Astrocyte (in vitro differentiated cells and primary cell): Measurements from ENCODE around the gene PCDHB7. TPM values are rescaled to one million over a fixed set of nuclear protein-coding genes. Genes with fewer than 3 reads are reported as not detected.
"Not testable (repeated sequence)": the region's sequence is repeated elsewhere in the genome, so short reads cannot be mapped to it uniquely, and the experiment has no call there.

Experiments used
- DNase-seq: peaks from one replicate; pipeline ENCODE4 v3.0.0-alpha.2; 2010; ENCODE audit warnings: low read depth
- FAIRE-seq: peaks from 2 replicates; lab custom pipeline; 2011; peaks lifted over from hg19 to GRCh38; lab: Jason Lieb, UNC
- H2AFZ ChIP-seq: 2 replicates; pipeline ENCODE4 v1.6.0; 2012; ENCODE audit warnings: low read depth, low read length, inconsistent platforms
- H3K27ac ChIP-seq: 2 replicates; pipeline ENCODE4 v1.5.1; 2011; ENCODE audit warnings: low read depth, low read length, inconsistent platforms
- H3K27me3 ChIP-seq: 2 replicates; pipeline ENCODE4 v1.6.0; 2011; ENCODE audit warnings: low read length, inconsistent platforms; ENCODE audit not compliant: insufficient read depth
- H3K36me3 ChIP-seq: 2 replicates; pipeline ENCODE4 v1.5.1; 2011; ENCODE audit warnings: low read length, inconsistent platforms; ENCODE audit not compliant: insufficient read depth
- H3K4me1 ChIP-seq: 2 replicates; pipeline ENCODE4 v1.5.1; 2011; ENCODE audit warnings: low read length, inconsistent platforms; ENCODE audit not compliant: insufficient read depth
- H3K4me2 ChIP-seq: 2 replicates; pipeline ENCODE4 v1.6.0; 2012; ENCODE audit warnings: low read length, inconsistent platforms
- H3K4me3 ChIP-seq: 2 replicates; pipeline ENCODE4 v1.5.1; 2011; ENCODE audit warnings: low read depth, mild to moderate bottlenecking, low read length, inconsistent platforms; ENCODE audit not compliant: insufficient read depth
- H3K79me2 ChIP-seq: 2 replicates; pipeline ENCODE4 v1.6.0; 2012; ENCODE audit warnings: mild to moderate bottlenecking, low read length, inconsistent platforms; ENCODE audit not compliant: insufficient read depth
- H3K9ac ChIP-seq: 2 replicates; pipeline ENCODE4 v1.6.0; 2012; ENCODE audit warnings: mild to moderate bottlenecking, low read length, inconsistent platforms
- H3K9me3 ChIP-seq: 2 replicates; pipeline ENCODE4 v1.5.1; 2012; ENCODE audit warnings: low read depth, mild to moderate bottlenecking, low read length, inconsistent platforms; ENCODE audit not compliant: insufficient read depth
- H4K20me1 ChIP-seq: 2 replicates; pipeline ENCODE4 v1.6.0; 2012; ENCODE audit warnings: low read length, inconsistent platforms; ENCODE audit not compliant: insufficient read depth
- H3K27ac Mint-ChIP-seq: one replicate; pipeline ENCODE4 v1.8.0; 2021; ENCODE audit warnings: mild to moderate bottlenecking, mixed read lengths; ENCODE audit not compliant: unreplicated experiment
- H3K27me3 Mint-ChIP-seq: one replicate; pipeline ENCODE4 v1.8.0; 2021; ENCODE audit warnings: low read depth, mixed read lengths; ENCODE audit not compliant: unreplicated experiment
- H3K36me3 Mint-ChIP-seq: one replicate; pipeline ENCODE4 v1.8.0; 2021; ENCODE audit warnings: low read depth, mixed read lengths; ENCODE audit not compliant: unreplicated experiment
- H3K4me1 Mint-ChIP-seq: one replicate; pipeline ENCODE4 v1.8.0; 2021; ENCODE audit warnings: low read depth, mixed read lengths; ENCODE audit not compliant: unreplicated experiment
- H3K4me3 Mint-ChIP-seq: one replicate; pipeline ENCODE4 v1.8.0; 2021; ENCODE audit warnings: mild to moderate bottlenecking, moderate library complexity, mixed read lengths; ENCODE audit not compliant: unreplicated experiment
- H3K9me3 Mint-ChIP-seq: one replicate; pipeline ENCODE4 v1.8.0; 2021; ENCODE audit warnings: mild to moderate bottlenecking, mixed read lengths; ENCODE audit not compliant: unreplicated experiment
- EZH2 ChIP-seq: IDR thresholded peaks from 2 replicates; pipeline ENCODE4 v1.6.1; 2012; ENCODE audit warnings: mild to moderate bottlenecking, low read length, inconsistent platforms; ENCODE audit not compliant: insufficient read depth
- total RNA-seq: library from RNA; stranded (reverse); gene quantifications from 2 replicates; pipeline ENCODE4 v1.2.1, GENCODE V29; 2021
- TF ChIP-seq, protein P1 (sequence below): IDR thresholded peaks from 2 replicates; pipeline ENCODE4 v1.5.1; 2011; ENCODE audit warnings: low read depth, mild to moderate bottlenecking, inconsistent platforms, low read length, moderate library complexity; ENCODE audit not compliant: insufficient read depth

The PCDHB7 gene
- total RNA-seq, 1 donor from 2014 or later: 1.0 TPM

DNA sequence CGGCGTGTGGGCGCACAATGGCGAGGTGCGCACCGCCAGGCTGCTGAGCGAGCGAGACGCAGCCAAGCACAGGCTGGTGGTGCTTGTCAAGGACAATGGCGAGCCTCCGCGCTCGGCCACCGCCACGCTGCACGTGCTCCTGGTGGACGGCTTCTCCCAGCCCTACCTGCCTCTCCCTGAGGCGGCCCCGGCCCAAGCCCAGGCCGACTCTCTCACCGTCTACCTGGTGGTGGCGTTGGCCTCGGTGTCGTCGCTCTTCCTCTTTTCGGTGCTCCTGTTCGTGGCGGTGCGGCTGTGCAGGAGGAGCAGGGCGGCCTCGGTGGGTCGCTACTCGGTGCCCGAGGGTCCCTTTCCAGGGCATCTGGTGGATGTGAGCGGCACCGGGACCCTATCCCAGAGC is 20.3 kb upstream of the PCDHB7 start:
- H3K27me3 Mint-ChIP-seq, H3K79me2 ChIP-seq, H4K20me1 ChIP-seq, H3K4me1 ChIP-seq, H3K4me2 ChIP-seq, H3K9ac ChIP-seq, H3K27me3 ChIP-seq, H3K27ac ChIP-seq, H3K27ac Mint-ChIP-seq, H3K36me3 ChIP-seq, H3K4me3 ChIP-seq, FAIRE-seq, H3K4me3 Mint-ChIP-seq, DNase-seq, H2AFZ ChIP-seq, H3K4me1 Mint-ChIP-seq: not testable (repeated sequence)
- H3K9me3 ChIP-seq: peaks cover 18% of the 10 kb centered on the region
- Mint-ChIP-seq H3K36me3 (peaks cover 13% of the 10 kb centered on the region), H3K9me3 (peaks cover 23% of the 10 kb centered on the region)

DNA sequence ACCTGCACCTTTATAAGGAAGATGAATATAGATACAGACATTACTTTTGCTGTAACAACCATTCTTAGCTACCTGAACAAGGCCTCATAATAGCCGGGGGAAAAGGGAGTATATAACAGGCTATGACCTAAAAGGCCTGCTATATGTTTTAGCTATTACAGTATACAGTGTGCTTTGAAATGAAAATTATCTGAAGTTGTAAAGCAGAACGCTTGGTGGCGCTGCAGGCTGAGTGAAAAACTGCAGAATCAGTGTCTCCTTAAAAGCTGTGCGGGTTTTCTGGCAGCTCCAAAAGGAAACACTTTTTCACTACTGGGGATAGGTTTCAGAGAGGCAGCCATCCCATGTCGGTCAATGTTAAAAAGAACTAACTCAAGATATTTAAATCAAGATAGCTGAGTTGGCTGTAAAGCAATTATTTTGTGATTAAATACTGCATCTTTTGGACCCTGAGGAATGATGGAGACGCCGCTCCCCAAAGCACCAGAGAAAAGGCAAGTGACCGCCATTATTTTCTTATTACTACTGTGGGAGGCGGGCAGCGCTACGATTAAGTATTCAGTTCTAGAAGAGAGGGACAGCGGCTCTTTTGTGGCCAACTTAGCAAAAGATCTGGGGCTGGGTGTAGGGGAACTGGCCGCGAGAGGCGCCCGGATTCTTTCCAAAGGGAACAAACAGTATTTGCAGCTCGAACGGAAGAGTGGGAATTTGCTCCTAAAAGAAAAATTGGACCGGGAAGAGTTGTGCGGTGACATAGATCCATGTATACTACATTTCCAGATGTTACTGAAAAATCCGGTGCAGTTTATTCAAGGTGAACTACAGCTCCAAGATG is 16.7 kb upstream of the PCDHB7 start:
- peaks cover 25% of the 10 kb centered on the region for H3K9me3 Mint-ChIP-seq
- Histone ChIP-seq H3K79me2 (no peaks in the 10 kb centered on the region), H3K4me2 (no peak overlapping the region), H3K4me1 (no peaks in the 10 kb centered on the region), H3K4me3 (no peak overlapping the region), H3K36me3 (no peaks in the 10 kb centered on the region), H4K20me1 (no peaks in the 10 kb centered on the region), H3K9ac (no peak overlapping the region), H3K27ac (no peak overlapping the region), H3K9me3 (peaks cover 15% of the 10 kb centered on the region), H2AFZ (no peak overlapping the region), H3K27me3 (no peaks in the 10 kb centered on the region)
- no peak overlapping the region for H3K4me3 Mint-ChIP-seq
- H3K27ac Mint-ChIP-seq: no peak overlapping the region
- DNase-seq (no peak), FAIRE-seq (no peak)
- H3K4me1 Mint-ChIP-seq: no peaks in the 10 kb centered on the region
- H3K36me3 Mint-ChIP-seq: peaks cover 13% of the 10 kb centered on the region
- TF ChIP-seq, protein P1, sequence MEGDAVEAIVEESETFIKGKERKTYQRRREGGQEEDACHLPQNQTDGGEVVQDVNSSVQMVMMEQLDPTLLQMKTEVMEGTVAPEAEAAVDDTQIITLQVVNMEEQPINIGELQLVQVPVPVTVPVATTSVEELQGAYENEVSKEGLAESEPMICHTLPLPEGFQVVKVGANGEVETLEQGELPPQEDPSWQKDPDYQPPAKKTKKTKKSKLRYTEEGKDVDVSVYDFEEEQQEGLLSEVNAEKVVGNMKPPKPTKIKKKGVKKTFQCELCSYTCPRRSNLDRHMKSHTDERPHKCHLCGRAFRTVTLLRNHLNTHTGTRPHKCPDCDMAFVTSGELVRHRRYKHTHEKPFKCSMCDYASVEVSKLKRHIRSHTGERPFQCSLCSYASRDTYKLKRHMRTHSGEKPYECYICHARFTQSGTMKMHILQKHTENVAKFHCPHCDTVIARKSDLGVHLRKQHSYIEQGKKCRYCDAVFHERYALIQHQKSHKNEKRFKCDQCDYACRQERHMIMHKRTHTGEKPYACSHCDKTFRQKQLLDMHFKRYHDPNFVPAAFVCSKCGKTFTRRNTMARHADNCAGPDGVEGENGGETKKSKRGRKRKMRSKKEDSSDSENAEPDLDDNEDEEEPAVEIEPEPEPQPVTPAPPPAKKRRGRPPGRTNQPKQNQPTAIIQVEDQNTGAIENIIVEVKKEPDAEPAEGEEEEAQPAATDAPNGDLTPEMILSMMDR: no peak
- TF ChIP-seq EZH2: no peak
- H3K27me3 Mint-ChIP-seq: no peaks in the 10 kb centered on the region

DNA sequence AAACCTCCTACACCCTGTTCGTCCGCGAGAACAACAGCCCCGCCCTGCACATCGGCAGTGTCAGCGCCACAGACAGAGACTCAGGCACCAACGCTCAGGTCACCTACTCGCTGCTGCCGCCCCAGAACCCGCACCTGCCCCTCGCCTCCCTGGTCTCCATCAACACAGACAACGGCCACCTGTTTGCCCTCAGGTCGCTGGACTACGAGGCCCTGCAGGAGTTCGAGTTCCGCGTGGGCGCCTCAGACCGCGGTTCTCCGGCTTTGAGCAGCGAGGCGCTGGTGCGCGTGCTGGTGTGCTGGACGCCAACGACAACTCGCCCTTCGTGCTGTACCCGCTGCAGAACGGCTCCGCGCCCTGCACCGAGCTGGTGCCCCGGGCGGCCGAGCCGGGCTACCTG is 15.1 kb upstream of the PCDHB7 start:
- not testable (repeated sequence) for H3K9ac ChIP-seq

DNA sequence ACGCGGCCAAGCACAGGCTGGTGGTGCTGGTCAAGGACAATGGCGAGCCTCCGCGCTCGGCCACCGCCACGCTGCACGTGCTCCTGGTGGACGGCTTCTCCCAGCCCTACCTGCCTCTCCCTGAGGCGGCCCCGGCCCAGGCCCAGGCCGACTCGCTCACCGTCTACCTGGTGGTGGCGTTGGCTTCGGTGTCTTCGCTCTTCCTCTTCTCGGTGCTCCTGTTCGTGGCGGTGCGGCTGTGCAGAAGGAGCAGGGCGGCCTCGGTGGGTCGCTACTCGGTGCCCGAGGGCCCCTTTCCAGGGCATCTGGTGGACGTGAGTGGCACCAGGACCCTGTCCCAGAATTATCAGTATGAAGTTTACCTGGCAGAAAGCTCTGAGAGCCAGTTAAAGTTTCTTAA is 14.5 kb upstream of the PCDHB7 start:
- not testable (repeated sequence) for DNase-seq, H3K4me2 ChIP-seq, H3K36me3 Mint-ChIP-seq, H3K9ac ChIP-seq, H3K27ac Mint-ChIP-seq, H3K4me3 Mint-ChIP-seq, H3K4me3 ChIP-seq, FAIRE-seq, H3K27ac ChIP-seq, H3K4me1 ChIP-seq, H3K27me3 Mint-ChIP-seq, H3K79me2 ChIP-seq, H3K36me3 ChIP-seq, H2AFZ ChIP-seq, H3K4me1 Mint-ChIP-seq, H3K27me3 ChIP-seq, H4K20me1 ChIP-seq
- peaks cover 11% of the 10 kb centered on the region for H3K9me3 ChIP-seq
- peaks cover 13% of the 10 kb centered on the region for H3K9me3 Mint-ChIP-seq

More for the DNA sequence above, 15.1 kb upstream of the PCDHB7 start:
- H3K4me1 ChIP-seq, H3K4me1 Mint-ChIP-seq, H4K20me1 ChIP-seq, H2AFZ ChIP-seq, H3K9me3 ChIP-seq, H3K36me3 ChIP-seq, H3K36me3 Mint-ChIP-seq, H3K27me3 Mint-ChIP-seq, H3K4me2 ChIP-seq, H3K27ac ChIP-seq, DNase-seq, H3K27me3 ChIP-seq, FAIRE-seq, H3K27ac Mint-ChIP-seq, H3K4me3 ChIP-seq, H3K4me3 Mint-ChIP-seq, H3K79me2 ChIP-seq: not testable (repeated sequence)
- peaks cover 15% of the 10 kb centered on the region for H3K9me3 Mint-ChIP-seq

DNA sequence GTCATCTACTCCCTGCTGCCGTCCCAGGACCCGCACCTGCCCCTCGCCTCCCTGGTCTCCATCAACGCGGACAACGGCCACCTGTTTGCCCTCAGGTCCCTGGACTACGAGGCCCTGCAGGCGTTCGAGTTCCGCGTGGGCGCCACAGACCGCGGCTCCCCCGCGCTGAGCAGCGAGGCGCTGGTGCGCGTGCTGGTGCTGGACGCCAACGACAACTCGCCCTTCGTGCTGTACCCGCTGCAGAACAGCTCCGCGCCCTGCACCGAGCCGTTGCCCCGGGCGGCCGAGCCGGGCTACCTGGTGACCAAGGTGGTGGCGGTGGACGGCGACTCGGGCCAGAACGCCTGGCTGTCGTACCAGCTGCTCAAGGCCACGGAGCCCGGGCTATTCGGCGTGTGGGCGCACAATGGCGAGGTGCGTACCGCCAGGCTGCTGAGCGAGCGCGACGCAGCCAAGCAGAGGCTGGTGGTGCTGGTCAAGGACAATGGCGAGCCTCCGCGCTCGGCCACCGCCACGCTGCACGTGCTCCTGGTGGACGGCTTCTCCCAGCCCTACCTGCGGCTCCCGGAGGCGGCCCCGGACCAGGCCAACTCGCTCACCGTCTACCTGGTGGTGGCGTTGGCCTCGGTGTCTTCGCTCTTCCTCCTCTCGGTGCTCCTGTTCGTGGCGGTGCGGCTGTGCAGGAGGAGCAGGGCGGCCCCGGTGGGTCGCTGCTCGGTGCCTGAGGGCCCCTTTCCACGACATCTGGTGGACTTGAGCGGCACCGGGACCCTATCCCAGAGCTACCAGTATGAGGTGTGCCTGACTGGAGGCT is 2.1 kb downstream of the PCDHB7 start:
- H3K9me3 ChIP-seq: peaks cover 19% of the 10 kb centered on the region
- not testable (repeated sequence) for H3K27me3 Mint-ChIP-seq, DNase-seq, H3K4me2 ChIP-seq, H3K36me3 ChIP-seq, H2AFZ ChIP-seq, H3K9ac ChIP-seq, H3K4me1 ChIP-seq, H4K20me1 ChIP-seq, H3K27me3 ChIP-seq, H3K79me2 ChIP-seq, H3K4me1 Mint-ChIP-seq, H3K4me3 ChIP-seq, H3K27ac ChIP-seq, H3K27ac Mint-ChIP-seq, H3K36me3 Mint-ChIP-seq, FAIRE-seq, H3K4me3 Mint-ChIP-seq
- peaks cover 15% of the 10 kb centered on the region for H3K9me3 Mint-ChIP-seq
